Measurements from ENCODE around the gene GGTA1.

GRCh38 chr9:121505903-121506735 lies 6.5 kb upstream of the GGTA1 start:
- TF ChIP-seq CTCF (IDR thresholded peaks at IDR 0.05 in 8 of 11, conservative IDR thresholded peaks at IDR 0.05 in 3 of 11) (no peak), POLR2A (IDR thresholded peaks at IDR 0.05) (no peak), POLR2AphosphoS5 (IDR thresholded peaks at IDR 0.05) (no peak)
